GM10266 (cell line): Measurements from ENCODE around the gene PODNL1.

Experiments used
- DNase-seq: peaks from one replicate; pipeline ENCODE4 v3.0.0; 2012; ENCODE audit errors: extremely low spot score
- CTCF ChIP-seq: IDR thresholded peaks from 2 replicates; pipeline ENCODE4 v1.5.1; 2012; ENCODE audit warnings: mild to moderate bottlenecking, low read depth; ENCODE audit not compliant: control insufficient read depth, insufficient read depth; ENCODE audit errors: missing control alignments

The PODNL1 gene

GRCh38 chr19:13937479-13938300, 527 bp downstream of the PODNL1 start:
- DNase-seq, result no peak
- no peak for TF ChIP-seq CTCF

GRCh38 chr19:13935765-13936510, 2.3 kb downstream of the PODNL1 start:
- DNase-seq, result no peak
- no peak for TF ChIP-seq CTCF

- no peak for DNase-seq
- TF ChIP-seq CTCF, result no peak
These were observed 3.5 kb downstream of the PODNL1 start for GRCh38 chr19:13934785-13935109.

GRCh38 chr19:13932911-13933393, 5.3 kb downstream of the PODNL1 start:
- no peak for DNase-seq
- no peak for TF ChIP-seq CTCF

- no peak for TF ChIP-seq CTCF
- DNase-seq, result no peak
These were observed 6.0 kb downstream of the PODNL1 start for GRCh38 chr19:13932149-13932637.

- DNase-seq, result no peak
These were observed 6.6 kb downstream of the PODNL1 start for GRCh38 chr19:13931391-13932148.

More at GRCh38 chr19:13931391-13932148, 6.6 kb downstream of the PODNL1 start:
- TF ChIP-seq CTCF, result no peak
